ENCODE data around the gene FCHO1.

GRCh38 chr19:17719730-17720400, 31.4 kb upstream of the FCHO1 start:
- TF ChIP-seq, protein P1, sequence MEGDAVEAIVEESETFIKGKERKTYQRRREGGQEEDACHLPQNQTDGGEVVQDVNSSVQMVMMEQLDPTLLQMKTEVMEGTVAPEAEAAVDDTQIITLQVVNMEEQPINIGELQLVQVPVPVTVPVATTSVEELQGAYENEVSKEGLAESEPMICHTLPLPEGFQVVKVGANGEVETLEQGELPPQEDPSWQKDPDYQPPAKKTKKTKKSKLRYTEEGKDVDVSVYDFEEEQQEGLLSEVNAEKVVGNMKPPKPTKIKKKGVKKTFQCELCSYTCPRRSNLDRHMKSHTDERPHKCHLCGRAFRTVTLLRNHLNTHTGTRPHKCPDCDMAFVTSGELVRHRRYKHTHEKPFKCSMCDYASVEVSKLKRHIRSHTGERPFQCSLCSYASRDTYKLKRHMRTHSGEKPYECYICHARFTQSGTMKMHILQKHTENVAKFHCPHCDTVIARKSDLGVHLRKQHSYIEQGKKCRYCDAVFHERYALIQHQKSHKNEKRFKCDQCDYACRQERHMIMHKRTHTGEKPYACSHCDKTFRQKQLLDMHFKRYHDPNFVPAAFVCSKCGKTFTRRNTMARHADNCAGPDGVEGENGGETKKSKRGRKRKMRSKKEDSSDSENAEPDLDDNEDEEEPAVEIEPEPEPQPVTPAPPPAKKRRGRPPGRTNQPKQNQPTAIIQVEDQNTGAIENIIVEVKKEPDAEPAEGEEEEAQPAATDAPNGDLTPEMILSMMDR (IDR thresholded peaks at IDR 0.05), result no peak
- no peak for TF ChIP-seq POLR2A (IDR thresholded peaks at IDR 0.05)

Measured in esophagus squamous epithelium (tissue), 4 donors.